Measurements from ENCODE around the gene DHX15.

Gene DHX15

DNA sequence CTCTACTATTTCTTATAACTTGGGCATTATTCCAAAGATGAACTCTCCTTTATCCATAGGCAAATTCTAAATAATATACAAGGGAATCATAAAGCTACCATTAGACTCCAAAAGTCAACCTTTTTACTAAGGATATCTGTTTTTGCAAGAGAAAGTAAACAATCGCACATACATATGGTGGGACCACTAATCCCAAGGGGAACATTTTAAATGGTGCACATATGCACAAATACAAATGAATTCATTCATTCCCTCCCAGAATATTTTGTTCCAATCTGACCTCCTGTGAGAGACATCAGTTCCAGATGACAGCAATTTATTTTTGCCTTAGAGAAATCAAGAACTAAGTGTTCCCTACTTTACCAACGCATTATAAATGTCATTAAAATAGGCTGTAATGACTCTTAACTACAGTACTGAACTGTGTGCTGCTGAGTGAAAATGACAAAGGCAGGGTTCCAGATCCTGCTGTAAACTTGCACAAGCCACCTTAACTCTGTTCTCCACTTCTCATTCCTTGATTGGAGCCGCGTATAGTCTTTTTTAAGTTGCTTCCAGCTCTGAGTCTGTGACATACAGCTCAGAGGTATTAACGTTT, 2.0 kb downstream of the DHX15 start:
- DNase-seq (ENCODE audit: low read depth): no peak

DNA sequence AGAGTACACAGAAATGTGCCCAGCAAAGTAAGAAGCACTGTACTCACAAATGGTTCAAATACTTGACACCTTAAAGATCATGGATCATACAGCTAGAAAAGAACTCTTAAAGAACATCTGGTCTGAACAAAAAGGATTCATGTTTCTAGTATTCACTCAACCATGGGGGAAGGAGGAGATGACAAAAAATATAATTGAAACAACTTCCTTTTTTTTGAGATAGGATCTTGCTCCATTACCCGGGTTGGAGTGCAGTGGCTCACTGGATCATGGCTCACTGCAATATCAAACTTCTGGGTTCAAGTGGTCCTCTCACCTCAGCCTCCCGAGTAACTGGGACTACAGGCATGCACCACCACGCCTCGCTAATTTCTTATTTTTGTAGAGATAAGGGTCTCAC, 6.0 kb downstream of the DHX15 start:
- DNase-seq (ENCODE audit: low read depth): no peak

DNA sequence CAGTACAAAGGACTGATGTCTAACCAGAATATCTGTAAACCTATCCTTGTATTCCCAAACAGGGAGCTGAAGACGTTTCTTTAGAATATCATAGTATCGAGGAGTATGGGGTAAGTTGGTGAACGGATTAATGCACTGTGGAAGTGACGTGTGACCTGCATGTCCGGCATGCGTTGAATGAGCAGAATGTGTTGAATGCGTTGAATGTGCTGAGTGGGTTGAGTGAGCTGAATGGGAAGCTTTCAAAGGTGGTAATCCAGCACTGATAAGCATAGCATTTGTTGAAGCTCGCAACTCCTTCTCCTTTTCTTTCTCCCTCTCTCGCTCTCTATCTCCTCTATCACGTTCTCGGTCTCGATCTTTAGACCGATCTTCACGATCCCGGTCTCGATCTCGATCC, 8.1 kb downstream of the DHX15 start:
- DNase-seq (ENCODE audit: low read depth): no peak

DNA sequence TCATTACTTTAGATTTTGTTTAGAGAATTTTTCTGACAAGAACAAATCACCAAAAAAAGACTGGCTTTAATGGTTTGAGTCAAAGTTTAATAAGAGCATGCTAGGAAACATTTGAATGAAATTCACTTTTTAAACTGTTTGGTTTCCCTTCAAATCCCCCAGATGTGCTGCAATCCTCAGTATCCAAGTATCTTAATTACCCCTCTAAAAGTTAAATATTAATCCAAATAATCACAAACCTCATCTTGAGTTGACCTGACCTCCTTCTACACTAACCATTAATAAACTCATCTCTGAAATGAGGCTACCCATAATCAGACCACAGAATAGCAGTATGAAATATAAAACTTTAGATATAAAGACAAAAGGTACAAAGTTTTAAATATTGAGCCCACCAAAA, 10.1 kb downstream of the DHX15 start:
- no peak for DNase-seq (ENCODE audit: low read depth)

DNA sequence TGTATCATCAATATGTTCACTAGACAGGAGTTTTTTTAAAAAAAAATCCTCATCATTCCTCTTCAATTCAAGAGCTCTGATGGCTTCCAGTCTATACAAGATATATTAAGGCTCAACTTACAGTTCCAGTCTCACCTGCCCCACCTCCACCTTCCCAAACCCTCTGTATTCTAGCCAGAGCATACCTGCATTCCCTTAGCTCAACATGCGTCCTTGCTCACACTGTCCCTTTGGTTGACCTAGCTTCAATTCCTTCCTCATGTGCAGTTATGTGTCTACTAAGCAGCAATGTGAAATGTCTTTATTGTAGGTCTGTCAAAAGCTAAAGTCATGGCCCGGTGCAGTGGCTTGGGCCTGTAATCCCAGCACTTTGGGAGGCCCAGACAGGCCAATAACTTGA, 10.8 kb downstream of the DHX15 start:
- DNase-seq (ENCODE audit: low read depth): no peak

DNA sequence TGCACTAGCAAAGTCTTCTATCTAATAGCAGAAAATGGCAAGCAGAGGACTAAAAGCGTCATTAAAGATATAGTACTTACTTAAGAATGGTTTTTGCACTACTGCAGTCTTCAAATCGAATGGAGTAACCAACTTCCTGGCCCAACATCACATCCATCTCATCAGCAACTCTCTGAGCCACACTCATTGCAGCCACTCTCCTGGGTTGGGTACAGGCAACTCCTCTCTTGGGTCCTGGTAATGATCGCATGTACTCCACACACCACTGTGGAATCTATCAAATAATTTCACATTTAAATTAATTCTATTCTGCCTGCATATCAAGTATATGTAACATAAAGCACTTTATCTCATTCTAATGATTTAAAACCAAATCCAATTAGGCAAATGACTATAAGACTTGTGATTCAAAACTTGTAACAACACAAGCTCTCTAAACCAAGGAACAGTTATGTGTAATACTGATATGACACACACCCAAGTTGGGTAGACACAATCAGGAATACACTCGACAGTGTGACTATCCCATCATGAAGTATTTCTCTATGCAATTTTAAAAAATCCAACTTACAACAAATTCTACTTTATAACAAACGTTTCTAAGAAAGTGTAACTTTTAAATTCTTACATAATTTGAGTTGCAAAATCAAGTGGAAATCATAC, 13.6 kb downstream of the DHX15 start:
- no peak for DNase-seq (ENCODE audit: low read depth)

DNA sequence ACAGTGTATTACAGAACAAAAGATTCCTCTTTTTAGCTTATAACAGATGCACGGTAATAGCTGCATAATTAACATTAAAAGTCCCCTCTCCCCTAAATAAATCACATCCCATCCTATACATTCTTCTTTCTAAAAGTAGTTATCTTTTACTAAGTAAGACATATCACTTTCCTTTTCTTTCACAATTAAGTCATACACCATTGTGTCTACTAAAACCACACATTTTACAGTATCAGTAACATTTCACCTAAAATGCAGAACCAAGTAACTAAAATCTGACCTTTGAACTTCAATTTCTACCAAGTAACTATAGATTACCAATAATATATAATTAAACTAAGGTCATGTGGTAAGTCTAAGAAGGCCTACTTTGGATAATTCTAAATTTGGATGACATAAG, 14.2 kb downstream of the DHX15 start:
- no peak for DNase-seq (ENCODE audit: low read depth)

DNA sequence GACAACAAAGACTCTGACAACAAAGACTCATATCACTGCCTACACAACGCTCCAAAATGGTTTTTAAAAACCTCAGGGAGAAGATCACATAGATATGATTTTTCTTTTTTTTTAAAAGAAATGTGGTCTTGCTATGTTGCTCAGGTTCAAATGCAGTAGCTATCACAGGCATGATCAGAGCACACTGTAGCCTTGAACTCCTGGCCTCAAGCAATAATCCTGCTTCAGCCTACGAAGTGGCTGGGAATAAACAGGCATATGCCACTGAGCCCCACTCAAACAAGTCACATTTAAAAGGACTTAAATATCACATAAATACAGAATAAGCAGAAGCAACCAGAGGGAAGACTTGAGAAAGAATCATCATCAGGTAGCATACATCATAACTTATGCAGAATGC, 14.7 kb downstream of the DHX15 start:
- DNase-seq (ENCODE audit: low read depth): no peak

DNA sequence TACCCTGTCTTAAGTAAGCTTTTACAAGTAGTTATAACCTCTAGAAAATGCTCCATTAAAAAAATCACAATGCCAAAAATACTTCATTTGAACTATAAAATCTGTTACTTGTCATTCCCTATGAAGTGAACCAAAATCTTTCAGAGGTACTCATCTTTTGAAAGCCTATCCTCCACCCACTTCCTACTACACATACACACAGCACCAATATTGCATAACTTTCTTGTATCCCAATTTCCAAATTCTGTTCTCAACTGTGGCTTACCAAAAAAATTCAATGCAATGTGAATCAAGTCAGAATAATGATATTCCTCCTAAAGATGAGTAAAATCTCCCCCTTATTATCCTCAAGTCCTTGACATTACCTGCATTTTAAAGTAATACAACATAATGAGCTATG, 15.9 kb downstream of the DHX15 start:
- peak; percentile 14 for DNase-seq (ENCODE audit: low read depth)

DNA sequence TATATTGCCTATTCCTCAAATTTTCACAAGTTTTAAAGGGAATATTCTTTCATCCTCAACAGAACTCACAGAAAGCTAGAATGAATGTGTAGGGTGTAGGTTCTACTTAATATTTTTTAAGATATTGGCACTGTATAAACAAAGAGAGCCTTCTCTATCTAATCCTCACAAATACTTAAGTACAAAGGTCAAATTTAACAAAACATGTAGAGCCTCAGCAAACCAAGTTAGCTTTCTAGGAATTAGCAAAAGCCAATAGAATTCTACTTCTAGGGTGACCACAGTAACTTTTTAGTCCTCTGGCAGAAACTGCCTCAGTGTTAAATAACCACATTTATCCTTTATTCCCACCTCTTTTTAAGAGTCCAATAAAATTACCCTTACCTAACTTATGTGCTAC, 19.3 kb downstream of the DHX15 start:
- no peak for DNase-seq (ENCODE audit: low read depth)

DNA sequence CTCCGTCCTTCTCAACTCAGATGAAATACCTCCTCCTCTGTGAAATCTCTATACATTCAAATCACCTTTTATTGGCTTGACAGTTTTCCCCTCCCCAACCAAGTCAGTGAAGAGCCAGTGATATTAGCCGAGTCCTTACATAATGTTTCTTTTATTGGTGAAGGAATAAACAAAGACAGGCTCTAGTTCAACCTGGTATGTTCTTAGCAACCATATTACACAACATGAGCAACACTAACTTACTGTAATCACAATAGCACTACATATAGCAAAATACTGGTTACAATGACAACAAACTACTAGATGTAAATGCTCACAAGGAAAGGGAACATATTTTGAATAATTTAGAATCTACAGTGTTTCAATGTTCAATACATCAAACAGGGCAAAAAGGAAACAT, 19.9 kb downstream of the DHX15 start:
- DNase-seq (ENCODE audit: low read depth): peak; percentile 68

DNA sequence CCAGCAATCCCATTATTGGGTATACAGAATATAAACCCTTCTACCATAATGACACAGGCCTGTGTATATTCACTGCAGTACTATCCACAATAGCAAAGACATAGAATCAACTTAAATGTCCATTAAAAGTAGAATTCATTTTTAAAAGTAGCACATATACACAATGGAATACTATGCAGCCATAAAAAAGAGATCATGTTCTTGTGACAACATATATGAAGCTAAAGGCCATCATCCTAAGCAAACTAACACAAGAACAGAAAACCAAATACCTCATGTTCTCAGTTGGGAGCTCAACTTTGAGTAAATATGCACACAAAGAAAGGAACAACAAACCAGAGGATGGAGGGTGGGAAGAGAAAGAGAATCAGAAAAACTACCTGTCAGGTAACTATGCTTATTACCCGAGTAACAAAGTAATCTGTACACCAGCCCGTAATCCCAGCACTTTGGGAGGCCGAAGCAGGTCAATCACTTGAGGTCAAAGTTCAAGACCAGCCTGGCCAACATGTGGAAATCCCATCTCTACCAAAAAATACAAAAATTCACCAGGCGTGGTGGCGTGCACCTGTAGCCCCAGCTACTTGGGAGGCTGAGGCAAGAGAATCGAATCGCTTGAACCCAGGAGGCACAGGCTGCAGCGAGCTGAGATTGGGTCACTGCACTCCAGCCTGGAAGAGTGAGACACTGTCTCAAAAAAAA, 22.8 kb downstream of the DHX15 start:
- no peak for DNase-seq (ENCODE audit: low read depth)

DNA sequence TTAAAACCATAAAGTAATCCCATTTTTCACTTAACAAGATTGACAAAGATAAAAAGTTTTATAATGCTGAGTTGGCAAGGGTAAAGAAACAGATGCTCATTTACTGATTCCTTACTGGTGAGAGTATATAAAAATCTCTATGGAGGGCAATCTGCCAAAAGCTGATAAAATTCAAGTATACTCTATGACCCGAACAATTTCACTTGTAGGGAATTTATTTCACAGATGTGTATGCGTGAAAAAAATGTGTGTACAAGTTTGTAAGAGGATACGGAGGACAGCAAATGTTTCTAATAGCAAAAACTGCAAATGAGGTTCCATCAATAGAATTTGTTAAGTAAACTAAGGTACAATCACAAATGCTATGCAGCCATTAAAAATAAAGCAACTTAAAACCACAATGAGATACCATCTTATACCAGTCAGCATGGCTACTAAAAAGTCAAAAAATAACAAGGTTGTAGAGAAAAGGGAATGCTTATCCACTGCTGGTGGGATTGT, 23.4 kb downstream of the DHX15 start:
- peak; percentile 6 for DNase-seq (ENCODE audit: low read depth)

DNA sequence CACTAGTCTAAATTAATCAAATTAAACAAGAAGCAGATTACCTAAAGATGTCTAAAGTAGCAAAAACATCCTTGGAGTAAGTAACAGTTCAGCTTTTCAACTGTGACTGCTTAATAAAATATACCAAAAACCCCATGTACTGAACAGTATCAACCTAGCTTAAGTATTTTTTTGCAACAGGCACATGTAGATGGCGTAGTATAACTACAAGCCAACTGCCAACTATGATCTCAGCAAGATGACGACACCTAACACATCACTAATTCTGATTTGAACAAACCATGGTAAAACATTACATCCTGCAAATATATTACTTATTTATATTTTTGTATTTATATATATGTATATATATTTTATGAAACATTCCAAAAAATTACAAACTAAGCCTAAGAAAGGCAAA, 24.5 kb downstream of the DHX15 start:
- peak; percentile 45 for DNase-seq (ENCODE audit: low read depth)

DNA sequence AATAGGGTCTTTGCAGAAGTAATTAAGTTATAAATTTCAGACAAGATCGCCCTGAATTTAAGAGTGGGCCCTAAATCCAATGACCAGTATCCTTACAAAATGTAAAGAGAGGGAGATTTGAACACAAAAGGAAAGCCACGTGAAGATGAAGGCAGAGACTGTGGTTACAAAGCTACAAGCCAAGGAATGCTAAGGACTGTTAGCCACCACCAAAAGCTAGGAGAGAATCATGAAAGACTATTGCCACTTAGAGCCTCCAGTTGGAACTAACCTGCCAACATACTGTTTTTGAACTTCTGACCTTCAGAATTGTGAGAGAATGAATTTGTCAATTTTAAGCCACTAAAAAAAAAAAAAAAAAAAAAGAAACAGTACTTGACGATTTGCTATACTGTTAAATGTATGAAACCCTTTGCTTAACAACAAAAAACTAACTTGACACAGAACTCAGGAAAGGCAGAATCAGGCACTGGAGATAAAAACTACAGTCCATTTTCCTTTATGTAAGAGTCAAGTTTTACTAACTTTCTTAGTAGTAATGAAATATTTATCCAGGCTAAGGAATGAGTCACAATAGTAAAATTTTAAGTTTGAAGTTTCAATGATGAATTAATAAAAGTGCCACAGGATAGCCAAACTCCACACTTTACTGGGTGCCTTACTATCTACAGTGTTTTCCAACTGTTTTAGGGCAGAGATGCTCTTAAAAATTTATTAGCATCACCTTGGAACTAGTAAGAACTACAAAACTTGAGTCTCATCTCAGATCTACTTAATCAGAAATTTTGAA, 25.1 kb downstream of the DHX15 start:
- DNase-seq (ENCODE audit: low read depth): peak; percentile 2

DNA sequence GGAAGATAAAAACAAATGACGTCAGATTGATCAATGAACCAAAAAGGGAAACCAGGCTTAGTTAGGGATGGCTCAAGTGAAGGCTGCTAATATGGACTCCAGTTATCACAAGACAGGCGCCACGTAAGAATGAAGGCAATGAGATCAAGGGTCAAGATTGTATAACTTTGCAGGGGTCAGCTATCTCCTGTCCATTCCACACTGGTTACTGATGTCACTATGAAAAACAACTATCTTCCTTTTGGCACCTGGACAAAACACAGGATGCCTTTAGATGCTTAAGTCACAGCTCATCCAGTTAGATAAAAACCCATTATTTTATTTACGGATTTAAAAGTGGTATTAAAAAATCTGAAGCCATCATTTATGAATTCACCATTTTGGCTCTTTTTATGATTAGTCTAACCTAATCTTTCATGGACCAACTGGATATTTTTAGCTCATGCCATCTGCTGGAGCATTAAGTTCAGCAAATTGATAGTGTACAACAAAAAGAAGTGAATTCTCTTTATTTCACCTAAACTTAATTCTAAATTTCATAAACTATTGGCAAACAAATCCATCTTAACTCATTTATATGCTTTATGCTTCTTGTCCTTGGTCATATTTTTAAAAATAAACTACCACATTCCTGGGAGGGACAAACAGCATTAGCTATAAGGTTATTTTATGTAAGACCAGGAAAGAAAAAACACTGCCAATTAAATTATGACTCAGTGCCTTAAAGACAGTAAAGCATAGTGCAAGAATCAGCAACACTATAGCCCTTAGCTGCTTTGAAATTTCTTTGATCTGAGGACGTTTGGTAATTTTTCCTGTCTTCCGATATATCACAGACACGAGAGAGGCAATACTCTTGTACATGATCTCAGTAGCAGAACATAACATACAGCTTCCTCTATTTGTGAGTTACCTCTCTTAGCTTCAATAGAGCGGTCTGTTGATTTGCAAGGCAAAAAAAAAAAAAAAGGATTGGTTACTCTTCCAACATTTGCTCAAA, 27.0 kb downstream of the DHX15 start:
- peak; percentile 26 for DNase-seq (ENCODE audit: low read depth)

DNA sequence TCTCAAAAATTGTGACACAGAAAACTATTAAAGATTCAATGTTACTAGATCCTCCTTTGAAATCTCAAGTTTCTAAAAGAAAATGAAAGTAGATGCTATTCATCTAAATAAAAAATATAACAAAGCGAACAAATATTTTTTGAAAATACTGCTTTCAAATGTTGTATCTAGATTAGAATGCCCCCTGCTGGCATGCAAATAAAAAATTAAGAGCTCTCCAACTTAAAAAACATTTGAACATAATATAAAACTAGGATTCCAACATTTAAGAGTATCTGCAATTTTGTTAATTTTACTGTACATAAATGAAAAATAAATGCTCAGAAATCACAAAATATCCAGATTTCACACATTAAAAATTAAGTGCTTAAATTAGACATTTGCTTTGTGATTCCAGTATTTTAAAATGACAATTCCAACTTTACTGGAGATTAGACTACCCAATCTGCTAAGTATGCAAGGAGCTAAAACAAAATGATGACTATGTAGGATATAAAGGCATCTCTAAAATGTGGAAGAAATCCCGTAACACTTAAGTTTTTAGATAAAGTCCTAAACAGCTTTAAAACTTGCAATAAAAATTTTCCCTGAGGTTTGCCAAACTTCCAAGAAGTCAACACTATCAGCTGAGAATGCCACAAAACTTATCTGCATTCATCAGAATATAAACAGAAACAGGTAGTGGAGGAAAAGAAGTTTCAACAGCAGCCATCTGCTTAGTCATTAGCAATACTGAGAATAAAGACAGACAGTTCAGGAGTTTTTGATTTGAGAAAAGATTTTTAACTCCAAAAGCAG, 32.7 kb downstream of the DHX15 start:
- no peak for DNase-seq (ENCODE audit: low read depth)

DNA sequence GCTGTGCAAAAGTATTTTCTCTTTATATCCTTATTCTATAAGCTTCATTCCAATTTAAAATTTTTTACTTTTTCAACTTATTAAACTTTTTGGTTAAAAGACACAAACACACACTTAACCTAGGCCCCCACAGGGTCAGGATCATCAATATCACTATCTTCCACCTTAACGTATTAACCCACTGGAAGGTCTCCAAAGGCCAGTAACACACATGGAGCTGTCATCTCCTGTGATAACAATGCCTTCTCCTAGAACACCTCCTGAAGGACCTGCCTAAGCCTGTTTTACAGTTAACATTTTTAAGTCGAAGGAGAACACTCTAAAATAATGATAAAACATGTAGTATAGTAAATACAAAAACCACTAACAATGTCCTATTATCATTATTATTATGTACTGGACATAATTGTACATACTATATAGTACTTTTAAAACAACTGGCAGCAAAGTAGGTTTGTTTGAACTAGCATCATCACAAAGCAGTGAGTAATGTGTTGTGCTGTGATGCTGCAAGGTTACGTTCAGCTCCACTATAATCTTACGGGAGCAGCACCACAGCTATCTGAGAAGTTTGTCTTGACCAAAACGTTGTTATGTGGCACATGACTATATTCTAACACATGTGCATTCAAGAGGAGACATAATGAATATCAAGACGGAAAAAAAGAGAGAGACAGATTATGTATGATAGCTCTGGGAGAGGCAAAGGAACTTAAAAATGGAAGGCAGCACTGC, 33.7 kb downstream of the DHX15 start:
- DNase-seq (ENCODE audit: low read depth): no peak

DNA sequence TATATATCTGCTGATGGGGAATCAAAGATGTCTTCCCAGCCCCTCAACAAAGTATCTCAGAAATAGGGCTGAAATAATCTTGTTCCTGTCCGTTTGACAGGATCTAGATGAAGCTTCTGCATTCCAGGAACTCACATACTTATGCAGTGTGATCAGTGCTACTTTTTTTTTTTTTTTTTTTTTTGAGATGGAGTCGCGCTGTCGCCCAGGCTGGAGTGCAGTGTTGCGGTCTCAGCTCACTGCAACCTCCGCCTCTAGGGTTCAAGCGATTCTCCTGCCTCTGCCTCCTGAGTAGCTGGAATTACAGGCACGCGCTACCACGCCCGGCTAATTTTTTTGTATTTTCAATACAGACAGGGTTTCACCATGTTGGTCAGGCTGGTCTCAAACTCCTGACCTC, 36.4 kb downstream of the DHX15 start:
- DNase-seq (ENCODE audit: low read depth): no peak

Measured in fibroblast of gingiva (primary cell).